Stimulated activated CD8-positive, alpha-beta memory T cell treated with anti-CD3 and anti-CD28 coated beads, Interleukin-7, amount 100 ng/mL, for 4 hours (primary cell): Measurements from ENCODE around the gene NAP1L4.
A peak's percentile ranks its signal among the peaks of the same experiment; 100 is the strongest.

Experiments used
- DNase-seq, 2 donors: peaks; one replicate each; pipeline ENCODE4 v3.0.0-alpha.2; 2020; ENCODE audit warnings: low read depth in 2 of 2

The NAP1L4 gene

GRCh38 chr11:2934611-2935239 lies 57.4 kb downstream of the NAP1L4 start:
- no peak for DNase-seq

DNA sequence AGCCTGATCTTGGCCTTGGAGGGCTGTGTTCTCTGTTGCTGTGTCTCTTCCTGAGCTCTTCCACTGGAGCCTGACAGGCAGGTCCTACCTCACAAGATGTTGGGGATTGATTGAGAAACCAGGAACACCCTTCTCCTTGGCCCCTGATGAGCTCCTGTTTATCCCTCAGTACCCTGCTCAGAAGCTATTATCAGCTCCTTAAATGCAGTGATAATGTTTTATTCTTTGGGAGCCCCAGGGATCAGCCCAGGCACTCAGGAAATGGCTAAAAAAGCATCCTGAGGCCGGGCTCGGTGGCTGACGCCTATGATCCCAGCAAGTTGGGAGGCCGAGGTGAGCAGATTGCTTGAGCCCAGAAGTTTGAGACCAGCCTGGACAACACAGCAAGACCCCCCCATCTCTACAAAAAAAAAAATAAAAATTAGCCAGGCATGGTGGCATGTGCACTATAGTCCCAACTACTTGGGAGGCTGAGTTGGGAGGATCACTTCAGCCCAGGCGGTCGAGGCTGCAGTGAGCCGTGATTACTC lies 58.0 kb downstream of the NAP1L4 start:
- no peak for DNase-seq

GRCh38 chr11:2933375-2934020 lies 58.6 kb downstream of the NAP1L4 start:
- DNase-seq, result peak in 1 of 2 donors; percentile 27

DNA sequence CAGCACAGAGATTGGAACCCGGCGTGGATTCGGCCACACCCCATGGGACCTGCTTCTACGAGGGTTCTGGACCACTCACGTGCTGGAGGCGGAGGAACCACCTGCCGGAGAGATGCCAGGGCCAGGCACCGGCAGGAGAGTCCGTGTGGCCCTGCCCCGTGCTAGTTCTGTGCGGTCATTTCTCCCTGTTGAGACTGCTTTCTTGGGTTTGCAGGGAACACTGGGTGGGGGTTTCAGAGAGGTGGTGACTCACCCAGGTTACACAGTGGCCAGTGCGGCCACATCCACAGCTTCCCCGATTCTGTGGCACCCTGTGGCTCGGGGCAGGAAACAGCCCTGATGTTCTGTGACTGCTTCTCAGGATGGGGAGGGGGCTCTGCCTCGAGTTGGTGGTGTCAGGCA lies 59.3 kb downstream of the NAP1L4 start:
- no peak for DNase-seq

DNA sequence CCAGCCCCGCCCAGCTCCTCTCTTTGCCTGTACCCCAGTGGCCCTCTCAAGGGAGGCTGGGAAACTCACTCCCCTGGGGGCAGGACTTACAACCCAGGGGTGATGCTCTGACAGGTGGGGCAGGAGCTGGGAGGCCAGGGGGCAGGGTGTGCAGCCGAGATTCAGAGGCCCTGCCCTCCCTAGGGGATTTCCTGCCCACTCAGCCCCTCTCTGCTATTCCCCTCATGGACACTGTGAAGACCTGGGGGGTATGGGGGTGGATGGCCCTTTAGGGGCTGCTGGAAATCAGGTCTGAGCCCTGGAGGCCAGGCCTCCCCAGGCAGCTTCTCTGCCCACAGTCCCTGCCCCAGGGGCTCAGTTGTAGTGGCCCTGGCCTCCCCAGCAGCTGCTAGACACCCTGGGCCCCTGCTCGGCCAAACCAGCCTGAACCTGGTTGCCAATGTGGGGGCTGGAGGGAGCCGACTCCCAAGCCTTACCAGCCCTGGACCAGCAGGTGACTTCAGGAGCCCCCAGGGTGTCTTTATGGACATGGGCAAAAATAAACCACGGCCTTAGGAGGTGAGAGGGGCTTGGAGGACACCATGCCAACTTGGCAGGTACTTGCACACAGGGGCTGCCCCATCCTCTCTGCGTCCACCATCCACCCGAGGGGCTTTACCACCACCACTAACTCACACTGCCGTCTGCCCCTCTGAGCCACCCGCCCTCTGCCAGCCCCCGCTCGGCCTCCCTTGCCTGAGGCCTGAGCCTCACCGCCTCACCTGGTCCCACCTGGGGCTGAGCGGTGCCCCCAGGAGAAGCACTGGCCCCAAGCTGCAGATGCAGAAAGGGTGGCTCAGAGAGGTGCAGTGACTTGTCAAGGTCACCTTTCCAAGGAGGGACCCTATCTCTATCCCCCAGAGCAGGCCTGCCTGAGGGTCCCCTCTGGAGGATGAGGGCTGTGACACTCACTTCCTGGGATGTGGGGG lies 60.1 kb downstream of the NAP1L4 start:
- DNase-seq, result no peak

DNA sequence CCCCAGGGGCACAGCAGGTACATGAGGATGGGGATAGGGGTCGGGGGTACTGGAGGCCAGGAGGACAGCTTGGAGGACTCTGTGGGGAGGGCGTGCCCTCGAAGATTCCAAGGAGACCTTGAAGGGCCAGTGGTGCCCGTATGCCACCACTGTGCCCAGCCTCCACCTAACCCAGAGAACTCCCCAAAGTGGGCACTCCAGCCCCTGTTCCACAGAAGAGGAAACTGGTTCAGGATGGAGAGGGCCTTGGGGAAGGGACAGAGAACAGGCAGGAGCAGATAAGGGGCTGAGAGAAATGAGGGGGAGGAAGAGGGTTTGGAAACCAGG lies 60.7 kb downstream of the NAP1L4 start:
- no peak for DNase-seq

- DNase-seq, result peak in 1 of 2 donors; percentile 26
Measured at GRCh38 chr11:2930704-2931419, 61.3 kb downstream of the NAP1L4 start.

DNA sequence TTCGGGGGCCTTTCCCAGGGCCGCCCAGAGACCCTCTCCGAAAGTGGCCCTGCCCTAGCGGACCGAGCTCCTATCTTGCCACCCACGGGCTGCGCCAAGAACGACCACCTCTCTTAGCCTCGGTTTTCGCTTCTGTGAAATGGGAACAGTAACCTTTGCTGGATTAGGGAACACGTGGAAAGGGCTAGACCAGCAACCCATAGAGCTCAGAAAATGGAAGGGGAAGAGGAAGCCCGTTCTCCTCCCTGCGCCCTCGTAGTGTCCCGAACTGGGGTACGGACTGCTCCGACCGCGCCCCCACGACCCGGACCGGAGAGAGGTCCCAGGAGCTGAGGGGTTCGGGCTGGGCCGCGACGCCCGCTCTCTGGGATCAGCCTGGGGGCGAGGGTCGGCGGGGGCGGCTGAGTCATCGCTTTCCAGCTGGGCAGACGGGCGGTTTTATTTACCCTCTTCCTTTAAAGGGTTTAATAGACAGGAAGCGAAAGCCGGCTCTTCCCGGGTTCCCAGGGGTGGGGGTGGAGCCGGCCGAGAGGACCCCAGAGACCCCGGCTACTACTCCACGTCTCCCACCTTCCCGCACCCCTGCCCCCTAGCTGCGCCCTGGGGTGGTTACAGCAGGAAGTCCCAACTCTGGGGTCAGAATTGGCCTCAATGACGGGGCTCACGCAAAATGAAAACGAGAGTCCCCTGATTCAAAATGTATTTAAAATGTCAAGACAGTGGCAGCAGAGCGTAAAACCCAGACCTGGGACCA lies 62.0 kb downstream of the NAP1L4 start:
- no peak for DNase-seq

GRCh38 chr11:2929531-2929949 lies 62.6 kb downstream of the NAP1L4 start:
- peak in 1 of 2 donors; percentile 45 for DNase-seq

DNA sequence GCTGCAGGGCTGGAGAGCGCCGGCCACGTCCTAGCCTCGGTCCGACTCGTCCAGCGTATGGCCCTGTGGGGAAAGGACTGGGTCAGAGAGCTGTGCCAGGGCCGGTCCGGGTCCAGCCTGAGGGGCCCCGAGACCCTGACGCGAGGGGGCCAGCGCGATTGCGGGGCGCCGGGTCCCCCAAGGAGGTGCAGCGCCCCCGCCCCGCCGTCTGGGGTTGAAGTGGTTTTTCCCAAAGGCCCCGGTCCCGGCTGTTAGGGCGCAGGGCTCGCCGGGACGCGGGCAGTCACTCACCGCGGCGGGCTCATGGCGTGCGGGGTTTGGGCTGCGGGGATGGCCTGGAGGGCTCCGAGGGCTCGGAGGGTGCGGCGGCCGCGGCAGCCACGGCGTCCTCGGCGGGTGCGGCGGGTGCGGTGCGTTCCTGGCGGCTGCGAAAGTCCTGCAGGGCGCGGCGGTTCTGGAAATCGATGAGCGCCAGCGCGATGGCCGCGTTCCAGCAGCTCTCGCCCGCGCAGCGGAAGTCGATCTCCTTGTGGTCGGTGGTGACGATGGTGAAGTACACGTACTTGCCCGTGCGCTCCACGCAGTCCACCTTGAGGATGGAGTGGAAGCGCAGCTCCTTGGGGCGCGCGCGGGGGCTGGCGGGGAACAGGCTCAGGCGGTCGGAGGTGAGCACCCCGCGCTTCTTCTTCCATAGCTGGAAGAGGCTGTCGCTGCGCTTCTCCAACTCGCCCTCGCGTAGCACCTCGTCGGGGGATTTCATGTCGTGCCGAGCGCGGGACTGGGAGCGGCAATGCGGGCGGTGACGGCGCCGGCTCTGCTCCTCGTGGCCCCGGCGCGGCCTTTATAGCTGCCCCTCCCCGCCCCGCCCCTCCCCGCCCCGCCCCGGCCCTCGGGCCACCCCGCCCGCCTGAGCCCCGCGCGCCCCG lies 63.3 kb downstream of the NAP1L4 start, which contains the start of gene PHLDA2:
Gene PHLDA2 (minus strand): TSS at position 816 of the 926 bp plus-strand sequence. CDS start 56 bp downstream, at position 760.
- peak; percentile 29 to 45 for DNase-seq

DNA sequence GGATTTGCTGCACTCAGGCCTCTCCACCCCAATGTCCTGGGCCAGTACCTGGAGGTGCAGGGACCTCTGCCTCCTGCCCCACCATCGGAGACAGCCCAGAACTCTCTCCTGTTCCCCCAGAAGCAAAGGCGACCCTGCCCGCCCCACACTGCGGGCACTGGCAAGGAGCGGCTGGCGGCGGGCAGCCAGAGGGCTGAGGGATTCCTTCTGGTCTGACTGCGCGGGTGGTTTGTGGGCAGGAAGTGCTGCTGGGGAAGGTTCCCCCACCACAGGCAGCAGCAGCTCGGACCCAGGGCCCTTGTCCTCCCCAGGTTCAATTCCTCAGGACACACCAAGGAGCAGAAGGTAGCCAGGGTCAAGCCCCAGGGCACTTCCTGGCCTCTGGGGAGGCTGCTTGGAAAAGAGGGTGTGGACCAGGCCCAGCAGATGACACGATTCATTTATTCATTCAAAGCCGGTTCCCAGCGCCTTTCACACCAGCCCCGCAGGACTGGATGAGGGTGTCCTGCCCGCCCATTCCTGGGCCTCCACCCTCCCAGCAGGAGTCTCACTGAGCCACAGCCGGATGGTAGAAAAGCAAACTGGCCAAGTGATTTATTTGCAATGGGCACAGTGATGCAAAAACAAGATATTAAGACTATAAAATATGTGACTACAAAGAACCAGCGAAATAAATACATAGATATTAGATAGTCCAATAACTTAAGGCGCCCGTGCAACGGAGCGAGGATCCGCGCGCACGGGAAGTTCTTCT lies 64.1 kb downstream of the NAP1L4 start:
- DNase-seq, result no peak

DNA sequence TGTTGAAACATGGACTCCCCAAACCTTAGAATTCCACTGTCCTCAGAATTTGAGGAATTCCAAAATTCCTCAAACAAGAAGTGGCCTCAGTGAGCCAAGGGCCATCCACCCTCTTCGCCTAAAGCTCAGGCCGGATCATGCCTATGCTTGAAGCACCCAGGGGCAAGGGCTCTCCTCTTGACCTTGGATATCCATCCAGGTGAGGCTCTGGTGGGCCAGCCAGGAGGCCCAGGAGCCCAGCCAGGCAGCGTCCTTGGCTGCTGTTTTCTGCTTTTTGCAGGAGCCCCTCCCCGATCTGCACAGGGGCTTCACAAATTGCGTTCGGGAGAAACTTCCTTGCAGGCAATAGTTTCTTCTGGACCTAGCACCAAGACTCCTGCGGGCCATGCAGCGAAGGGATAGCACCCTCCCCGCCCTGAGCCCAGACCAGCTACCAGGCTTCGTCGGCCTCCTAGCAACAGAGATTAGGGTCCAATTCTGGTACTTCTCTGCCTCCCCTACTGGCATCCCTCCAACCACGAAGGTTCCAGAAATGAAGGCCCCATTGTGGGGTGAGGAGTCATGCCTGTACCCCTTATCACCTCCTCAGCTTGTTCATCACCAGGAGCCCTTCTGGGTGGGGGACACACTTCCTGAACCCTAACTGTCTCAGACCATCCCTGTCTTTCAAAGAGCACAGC lies 64.9 kb downstream of the NAP1L4 start:
- no peak for DNase-seq

- no peak for DNase-seq
Measured at GRCh38 chr11:2926611-2927051, 65.5 kb downstream of the NAP1L4 start.

GRCh38 chr11:2924821-2925675 lies 67.1 kb downstream of the NAP1L4 start:
- DNase-seq, result no peak

DNA sequence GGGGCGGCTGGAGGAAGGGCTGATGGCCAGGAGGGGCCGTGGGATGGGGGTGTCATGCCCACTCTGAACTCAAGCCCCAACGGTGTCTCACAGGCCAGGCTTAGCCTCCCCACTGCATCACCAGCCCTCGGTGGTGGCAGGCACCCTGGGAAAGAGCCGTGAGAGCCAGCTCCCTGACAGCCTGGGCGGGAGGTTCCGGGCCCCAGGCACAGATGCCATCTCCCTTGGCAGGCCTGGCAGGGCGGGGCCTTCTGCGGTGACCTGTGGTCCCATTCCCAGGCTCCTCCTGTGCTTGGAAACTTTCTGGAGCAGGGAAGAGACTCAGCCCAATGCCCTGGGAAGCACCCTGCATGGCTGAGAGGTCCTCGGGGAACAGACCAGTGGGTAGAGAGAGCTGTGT lies 67.7 kb downstream of the NAP1L4 start:
- DNase-seq, result no peak

DNA sequence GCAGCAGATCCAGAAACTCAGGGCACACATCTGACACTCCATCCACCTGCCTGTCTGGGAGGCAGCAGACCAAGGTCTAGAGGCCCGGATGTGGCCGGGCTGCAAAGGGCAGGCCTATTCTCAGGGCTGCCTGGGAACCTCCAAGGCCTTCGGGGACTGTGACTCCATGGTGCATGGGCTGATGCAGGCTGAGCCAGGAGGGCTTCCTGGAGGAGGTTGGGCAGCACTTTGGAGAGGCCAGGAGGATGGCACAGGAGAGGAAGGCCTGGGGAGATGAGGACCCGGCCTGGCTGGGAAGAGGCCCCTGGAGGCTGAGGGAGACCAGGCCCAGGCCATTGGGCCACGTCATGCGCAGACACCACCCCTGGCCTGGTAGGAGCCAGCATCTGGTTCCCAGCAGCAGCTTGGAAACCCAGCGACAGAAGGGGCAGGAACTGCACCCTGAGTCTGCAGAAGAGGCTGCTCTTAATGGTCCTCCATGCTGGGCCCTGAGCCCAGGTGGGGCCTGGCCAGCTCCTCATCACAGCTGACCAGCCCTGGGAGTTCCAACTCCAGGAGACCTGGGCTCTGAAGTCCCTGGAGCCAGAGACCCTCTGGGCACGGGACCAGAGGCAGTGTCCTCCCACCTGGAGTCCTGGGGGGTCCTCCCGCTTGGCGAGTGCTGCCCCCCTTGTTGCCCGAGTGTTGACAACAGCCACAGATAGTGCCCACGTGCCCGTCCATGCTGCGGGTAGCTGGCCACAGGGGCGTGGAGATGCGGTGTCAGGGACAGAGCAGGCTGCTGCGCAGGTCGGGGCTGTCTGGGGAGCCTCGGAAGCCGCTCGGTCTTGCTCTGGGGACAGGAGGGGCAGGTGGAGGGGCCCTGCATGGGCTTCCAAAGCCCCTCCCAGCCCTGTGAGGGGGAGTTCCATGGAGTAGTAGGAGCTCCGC lies 68.4 kb downstream of the NAP1L4 start:
- no peak for DNase-seq
